H1 (cell line): ENCODE results near the gene PLPPR3. TPM values are rescaled to one million over a fixed set of nuclear protein-coding genes. Genes with fewer than 3 reads are reported as not detected.

ENCODE experiments used
- ASH2L ChIP-seq: fragments of 200-600, 300-600 bp; sonication (generic); IDR thresholded peaks from one replicate; pipeline ENCODE4 v1.7.1; 2017; ENCODE audit warnings: low read length
- CBX5 ChIP-seq: fragments of 300-800, 300-1000 bp; sonication (generic); IDR thresholded peaks from 2 replicates; pipeline ENCODE4 v1.7.1; 2016; ENCODE audit warnings: antibody characterized with exemption, low read length, low read depth
- CTBP2 ChIP-seq: IDR thresholded peaks from 2 replicates; pipeline ENCODE4 v1.7.0; 2011; ENCODE audit warnings: borderline replicate concordance, mild to moderate bottlenecking, moderate library complexity, mixed read lengths, low read length; ENCODE audit not compliant: insufficient read depth, insufficient read length
- HDAC2 ChIP-seq, 2 experiments: fragments of 300-600 bp in 1 of 2; sonication (generic) in 1 of 2; IDR thresholded peaks; 2 replicates each; pipeline ENCODE4 v1.6.1; 2011 to 2012; ENCODE audit warnings: low read depth in 2 of 2, low read length in 2 of 2, mild to moderate bottlenecking in 2 of 2, moderate library complexity in 2 of 2, borderline replicate concordance in 1 of 2, inconsistent platforms in 1 of 2
- NANOG ChIP-seq: IDR thresholded peaks from 2 replicates; pipeline ENCODE4 v1.6.1; 2011; ENCODE audit warnings: low read length, low read depth, mild to moderate bottlenecking, inconsistent platforms; ENCODE audit not compliant: insufficient read depth, poor library complexity, severe bottlenecking
- PHF8 ChIP-seq: fragments of 200-600 bp; sonication (generic); conservative IDR thresholded peaks from 2 replicates; pipeline ENCODE4 v1.7.1; 2012; ENCODE audit warnings: low read depth, mild to moderate bottlenecking, inconsistent platforms, low read length, moderate library complexity
- SIRT6 ChIP-seq: IDR thresholded peaks from one replicate; pipeline ENCODE4 v1.7.1; 2012; ENCODE audit warnings: low read length, inconsistent platforms
- SIX5 ChIP-seq: IDR thresholded peaks from 2 replicates; pipeline ENCODE4 v1.6.1; 2011; ENCODE audit warnings: mild to moderate bottlenecking, low read depth, low read length
- SP1 ChIP-seq: IDR thresholded peaks from 2 replicates; pipeline ENCODE4 v1.6.1; 2011; ENCODE audit warnings: low read depth, low read length
- ZNF274 ChIP-seq: IDR thresholded peaks from 2 replicates; pipeline ENCODE4 v1.7.0; 2012; ENCODE audit warnings: low read length, borderline replicate concordance; ENCODE audit errors: extremely low read depth
- polyA plus RNA-seq, 7 experiments: library from polyadenylated mRNA; depleted of rRNA in 3 of 7; stranded (reverse) in 5 of 7; unstranded in 2 of 7; fragments of >200 nt in 5 of 7; fragments of 200-250 nt in 2 of 7; gene quantifications; 1 replicate in 5 of 7; 2 replicates in 1 of 7; 4 replicates in 1 of 7; pipeline versions ENCODE4 v1.2.1 to v1.2.3, GENCODE V29; 2011 to 2013; ENCODE audit warnings: missing spikeins in 2 of 7, mixed read lengths in 2 of 7
- total RNA-seq: library from RNA; stranded (reverse); fragmentation: NEBNext Ultra II Directional; extraction: Animal tissue kit (Norgen Biotek cat#: 25700); gene quantifications from 2 replicates; pipeline ENCODE4 v1.2.1, GENCODE V29; 2021

PLPPR3 gene
- total and polyA plus RNA-seq, 2 of the 8 experiments (the other 6 are each of a cell fraction or from before 2014, with no cell fraction given): 71.7 to 76.4 TPM

GRCh38 chr19:795691-796581 lies 25.8 kb downstream of the PLPPR3 start (continued):
- TF ChIP-seq PHF8: no peak
- no peak for TF ChIP-seq ASH2L
- TF ChIP-seq SIX5: no peak
- TF ChIP-seq NANOG: no peak
- no peak for TF ChIP-seq SIRT6
- TF ChIP-seq CTBP2: no peak
- no peak for TF ChIP-seq ZNF274
- TF ChIP-seq CBX5: no peak
- no peak for TF ChIP-seq HDAC2 (IDR thresholded peaks at IDR 0.05; ENCODE audit: borderline replicate concordance in 1 of 2, low read depth in 2 of 2, low read length in 2 of 2)
- no peak for TF ChIP-seq SP1
- TF ChIP-seq, all 59 proteins: peak for 0
